ENCODE data around the gene ABTB2. TPM values are rescaled to one million over a fixed set of nuclear protein-coding genes. Genes with fewer than 3 reads are reported as not detected.

The ABTB2 gene
- total RNA-seq, 2 experiments from 2014 or later = 2.4 to 2.5 TPM

DNA sequence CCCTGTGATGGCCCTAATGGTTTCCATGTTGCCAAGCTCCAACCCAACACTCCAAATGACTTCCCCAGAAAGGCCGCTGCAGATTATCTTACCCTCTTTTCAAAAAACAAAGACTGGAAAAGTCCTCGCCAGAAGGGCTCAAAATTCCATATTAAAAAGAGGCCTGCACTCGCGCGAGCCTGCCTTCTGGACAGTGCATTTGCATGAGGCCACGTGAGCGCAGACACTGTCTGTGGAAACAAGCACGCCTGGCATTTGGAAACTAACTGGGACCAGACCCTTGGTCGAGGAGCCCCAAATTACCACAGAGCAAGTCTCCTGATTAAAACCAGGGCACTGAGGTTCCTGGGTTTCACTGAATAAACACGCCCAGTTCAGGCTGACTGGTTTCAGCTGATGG is 42.9 kb downstream of the ABTB2 start:
- ATAC-seq = no peak
- no peak for DNase-seq
- intact Hi-C loops (cut with micrococcal nuclease) = no loop called here
- CTCF ChIA-PET = interaction anchor here (1.4 kb wide), 1 partner anchor 327 kb away, joined by 4 read pairs; no protein-coding TSS in a partner anchor
- H3K4me1 Mint-ChIP-seq (ENCODE audit: low read depth) = peaks cover 23% of the 10 kb centered on the region
- TF ChIP-seq, protein P1, sequence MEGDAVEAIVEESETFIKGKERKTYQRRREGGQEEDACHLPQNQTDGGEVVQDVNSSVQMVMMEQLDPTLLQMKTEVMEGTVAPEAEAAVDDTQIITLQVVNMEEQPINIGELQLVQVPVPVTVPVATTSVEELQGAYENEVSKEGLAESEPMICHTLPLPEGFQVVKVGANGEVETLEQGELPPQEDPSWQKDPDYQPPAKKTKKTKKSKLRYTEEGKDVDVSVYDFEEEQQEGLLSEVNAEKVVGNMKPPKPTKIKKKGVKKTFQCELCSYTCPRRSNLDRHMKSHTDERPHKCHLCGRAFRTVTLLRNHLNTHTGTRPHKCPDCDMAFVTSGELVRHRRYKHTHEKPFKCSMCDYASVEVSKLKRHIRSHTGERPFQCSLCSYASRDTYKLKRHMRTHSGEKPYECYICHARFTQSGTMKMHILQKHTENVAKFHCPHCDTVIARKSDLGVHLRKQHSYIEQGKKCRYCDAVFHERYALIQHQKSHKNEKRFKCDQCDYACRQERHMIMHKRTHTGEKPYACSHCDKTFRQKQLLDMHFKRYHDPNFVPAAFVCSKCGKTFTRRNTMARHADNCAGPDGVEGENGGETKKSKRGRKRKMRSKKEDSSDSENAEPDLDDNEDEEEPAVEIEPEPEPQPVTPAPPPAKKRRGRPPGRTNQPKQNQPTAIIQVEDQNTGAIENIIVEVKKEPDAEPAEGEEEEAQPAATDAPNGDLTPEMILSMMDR (IDR thresholded peaks at IDR 0.05) = no peak
- no peak overlapping the region for H3K4me3 Mint-ChIP-seq
- no peak overlapping the region for H3K27ac Mint-ChIP-seq
- H3K27me3 Mint-ChIP-seq = no peaks in the 10 kb centered on the region
- POLR2A ChIA-PET = no interaction called here
- H3K36me3 Mint-ChIP-seq (ENCODE audit: low read depth) = peaks cover 1% of the 10 kb centered on the region
- H3K9me3 Mint-ChIP-seq = no peaks in the 10 kb centered on the region

DNA sequence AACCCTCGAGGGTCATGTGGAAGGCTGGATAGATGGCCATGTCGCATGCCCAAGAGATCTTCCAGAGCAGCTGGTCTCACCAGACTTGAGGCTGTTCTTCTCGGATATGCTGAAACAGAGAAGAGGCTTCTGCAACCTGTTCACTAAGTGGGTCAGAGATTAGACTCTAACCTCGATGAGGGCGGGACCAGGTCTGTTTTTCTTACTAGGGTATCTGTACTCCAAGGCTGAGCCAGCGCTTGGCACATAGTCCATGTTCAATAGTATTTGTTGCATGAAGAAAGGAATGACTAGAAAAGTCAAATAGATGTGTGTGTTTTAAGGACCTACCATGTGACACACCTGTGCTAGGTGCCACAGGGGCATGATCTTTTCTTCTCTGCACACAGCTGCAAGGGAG is 43.6 kb downstream of the ABTB2 start:
- DNase-seq = no peak
- TF ChIP-seq, protein P1 (IDR thresholded peaks at IDR 0.05) = no peak
- CTCF ChIA-PET = no interaction called here
- POLR2A ChIA-PET = no interaction called here
- H3K27ac Mint-ChIP-seq = no peak overlapping the region
- H3K9me3 Mint-ChIP-seq = no peaks in the 10 kb centered on the region
- H3K4me3 Mint-ChIP-seq = no peak overlapping the region
- peaks cover 1% of the 10 kb centered on the region for H3K36me3 Mint-ChIP-seq (ENCODE audit: low read depth)
- intact Hi-C loops (cut with micrococcal nuclease) = no loop called here
- H3K4me1 Mint-ChIP-seq (ENCODE audit: low read depth) = peaks cover 28% of the 10 kb centered on the region
- no peak for ATAC-seq
- H3K27me3 Mint-ChIP-seq = no peaks in the 10 kb centered on the region

DNA sequence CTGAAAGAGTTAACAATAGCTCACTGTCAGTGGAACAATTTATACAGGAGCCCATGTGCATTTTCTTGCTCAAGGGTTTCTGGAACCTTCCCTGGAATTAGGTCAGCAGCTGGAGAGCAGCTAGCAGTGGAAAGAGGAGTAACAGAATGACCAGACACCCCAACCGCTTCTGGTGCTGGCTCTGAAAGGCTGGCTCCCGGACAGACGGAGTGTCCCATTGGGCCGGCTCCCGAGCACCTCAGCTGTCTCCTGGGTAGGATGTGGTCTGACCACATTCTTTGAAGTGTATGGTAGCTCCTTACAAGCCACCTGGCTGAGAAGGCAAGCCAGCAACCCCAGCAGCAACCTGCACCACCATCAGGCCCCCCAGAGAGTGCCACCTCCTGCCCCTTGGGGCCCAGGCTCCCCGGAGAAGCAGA is 44.7 kb downstream of the ABTB2 start:
- ATAC-seq (peak; percentile 72), DNase-seq (peak; percentile 55)
- ChIA-PET CTCF (interaction anchor here (0.8 to 1.0 kb wide), 3 partner anchors 44 to 138 kb away, joined by 3 read pairs; partner anchors contain the start of gene ABTB2), POLR2A (no interaction called here)
- Mint-ChIP-seq H3K27me3 (no peaks in the 10 kb centered on the region), H3K9me3 (no peaks in the 10 kb centered on the region), H3K4me3 (no peak overlapping the region), H3K36me3 (ENCODE audit: low read depth) (peaks cover 1% of the 10 kb centered on the region), H3K4me1 (ENCODE audit: low read depth) (peaks cover 37% of the 10 kb centered on the region), H3K27ac (no peak overlapping the region)
- TF ChIP-seq, protein P1 (IDR thresholded peaks at IDR 0.05) = no peak
- intact Hi-C loops (cut with micrococcal nuclease) = no loop called here

DNA sequence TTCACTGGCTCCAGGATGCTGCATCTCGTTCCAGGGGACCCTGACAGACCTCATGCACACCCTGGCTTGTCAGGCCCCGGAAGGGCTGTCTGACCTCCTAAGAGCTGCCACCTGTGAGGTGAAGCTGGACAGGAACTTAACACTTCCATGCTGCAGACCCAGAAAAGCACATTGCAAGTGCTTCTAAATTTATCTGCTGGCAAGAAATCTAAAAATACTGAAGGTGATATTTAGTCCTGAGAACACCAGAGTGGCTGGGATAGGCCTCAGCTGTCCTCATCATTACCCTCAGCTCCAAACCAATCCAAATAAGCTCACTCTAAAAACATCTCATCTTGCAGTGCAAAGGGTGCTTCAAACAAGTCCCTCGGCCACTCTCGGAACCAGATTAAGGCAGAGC is 46.7 kb downstream of the ABTB2 start:
- peaks cover 1% of the 10 kb centered on the region for H3K36me3 Mint-ChIP-seq (ENCODE audit: low read depth)
- H3K4me3 Mint-ChIP-seq = no peak overlapping the region
- ChIA-PET CTCF (no interaction called here), POLR2A (no interaction called here)
- no peak overlapping the region for H3K27ac Mint-ChIP-seq
- intact Hi-C loops (cut with micrococcal nuclease) = no loop called here
- TF ChIP-seq, protein P1 (IDR thresholded peaks at IDR 0.05) = no peak
- no peak for ATAC-seq
- DNase-seq = no peak
- no peaks in the 10 kb centered on the region for H3K9me3 Mint-ChIP-seq
- peaks cover 38% of the 10 kb centered on the region for H3K4me1 Mint-ChIP-seq (ENCODE audit: low read depth)
- no peaks in the 10 kb centered on the region for H3K27me3 Mint-ChIP-seq

DNA sequence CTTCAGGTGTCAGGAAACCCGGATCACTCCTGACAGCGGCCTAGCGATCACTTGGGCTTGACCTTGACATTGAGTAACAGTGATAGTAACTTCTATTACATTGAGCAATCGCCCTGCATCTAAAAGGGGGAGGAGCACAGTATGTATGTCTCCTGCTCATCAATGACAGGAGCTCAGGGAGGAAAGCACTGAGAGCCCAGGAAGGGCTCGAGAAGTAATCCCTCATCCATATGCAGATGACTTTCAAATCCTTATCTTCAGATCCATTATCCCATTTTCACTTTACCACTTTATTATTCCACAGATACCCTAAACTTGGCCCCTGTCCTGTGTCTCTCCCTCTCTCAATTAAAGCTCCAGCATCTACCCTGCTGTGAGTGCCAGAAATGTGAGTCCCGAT is 47.8 kb downstream of the ABTB2 start:
- DNase-seq (no peak), ATAC-seq (no peak)
- no peaks in the 10 kb centered on the region for H3K27me3 Mint-ChIP-seq
- intact Hi-C loops (cut with micrococcal nuclease) = no loop called here
- H3K27ac Mint-ChIP-seq = no peak overlapping the region
- peaks cover 38% of the 10 kb centered on the region for H3K4me1 Mint-ChIP-seq (ENCODE audit: low read depth)
- TF ChIP-seq, protein P1 (IDR thresholded peaks at IDR 0.05) = no peak
- no peak overlapping the region for H3K4me3 Mint-ChIP-seq
- no peaks in the 10 kb centered on the region for H3K9me3 Mint-ChIP-seq
- H3K36me3 Mint-ChIP-seq (ENCODE audit: low read depth) = peaks cover 1% of the 10 kb centered on the region
- CTCF ChIA-PET = no interaction called here
- POLR2A ChIA-PET = no interaction called here

Measured in activated CD8-positive, alpha-beta T cell treated with anti-CD3 and anti-CD28 coated beads for 36 hours (primary cell).